Duodenal mucosa (tissue), 2 donors: Measurements from ENCODE around the gene NUTM1.
"Not testable (repeated sequence)": the region's sequence is repeated elsewhere in the genome, so short reads cannot be mapped to it uniquely, and the experiment has no call there.

Experiments used
- H3K27ac ChIP-seq: one replicate; pipeline ENCODE4 v1.7.0; 2013; ENCODE audit warnings: low read depth, low read length
- H3K27me3 ChIP-seq, 2 donors: one replicate each; pipeline ENCODE4 v1.7.0; 2013; ENCODE audit warnings: low read length in 2 of 2, control low read depth in 1 of 2; ENCODE audit not compliant: insufficient read depth in 2 of 2, control insufficient read depth in 1 of 2
- H3K36me3 ChIP-seq, 2 donors: one replicate each; pipeline ENCODE4 v1.7.0; 2013; ENCODE audit warnings: low read length in 2 of 2, control low read depth in 1 of 2; ENCODE audit not compliant: insufficient read depth in 2 of 2, control insufficient read depth in 1 of 2
- H3K4me1 ChIP-seq, 2 donors: one replicate each; pipeline ENCODE4 v1.7.0; 2013; ENCODE audit warnings: low read length in 2 of 2, control low read depth in 1 of 2; ENCODE audit not compliant: insufficient read depth in 2 of 2, control insufficient read depth in 1 of 2
- H3K4me3 ChIP-seq, 2 donors: one replicate each; pipeline ENCODE4 v1.7.0; 2013; ENCODE audit warnings: low read length in 2 of 2, low read depth in 1 of 2
- H3K9ac ChIP-seq, 2 donors: one replicate each; pipeline ENCODE4 v1.7.0; 2013; ENCODE audit warnings: low read length in 2 of 2, low read depth in 1 of 2
- H3K9me3 ChIP-seq, 2 donors: one replicate each; pipeline ENCODE4 v1.7.0; 2013; ENCODE audit warnings: low read length in 2 of 2, control low read depth in 1 of 2; ENCODE audit not compliant: control insufficient read depth in 1 of 2

NUTM1 gene

DNA sequence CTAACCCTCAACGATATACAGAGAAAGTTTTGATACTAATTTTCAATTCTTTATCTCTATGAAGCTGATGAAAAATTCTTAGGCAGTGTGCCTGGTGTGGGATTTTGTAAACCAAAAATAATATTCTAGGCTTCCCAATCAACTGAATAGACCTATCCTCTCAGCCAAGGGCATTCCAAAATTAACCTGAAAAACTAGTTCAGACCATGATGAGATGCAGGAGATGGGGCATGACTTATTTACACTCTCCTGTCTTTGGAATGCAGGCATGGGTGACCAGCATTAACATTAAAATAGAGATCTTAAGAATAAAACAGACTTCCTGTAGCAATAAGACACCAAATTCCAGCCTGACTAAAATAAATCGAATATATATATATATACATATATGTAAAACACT, 31.7 kb downstream of the NUTM1 start:
- Histone ChIP-seq H3K27me3 (no peaks in the 10 kb centered on the region), H3K9ac (no peak overlapping the region), H3K36me3 (no peaks in the 10 kb centered on the region), H3K4me3 (no peak overlapping the region), H3K4me1 (no peaks in the 10 kb centered on the region), H3K27ac (no peak overlapping the region), H3K9me3 (no peaks in the 10 kb centered on the region)

DNA sequence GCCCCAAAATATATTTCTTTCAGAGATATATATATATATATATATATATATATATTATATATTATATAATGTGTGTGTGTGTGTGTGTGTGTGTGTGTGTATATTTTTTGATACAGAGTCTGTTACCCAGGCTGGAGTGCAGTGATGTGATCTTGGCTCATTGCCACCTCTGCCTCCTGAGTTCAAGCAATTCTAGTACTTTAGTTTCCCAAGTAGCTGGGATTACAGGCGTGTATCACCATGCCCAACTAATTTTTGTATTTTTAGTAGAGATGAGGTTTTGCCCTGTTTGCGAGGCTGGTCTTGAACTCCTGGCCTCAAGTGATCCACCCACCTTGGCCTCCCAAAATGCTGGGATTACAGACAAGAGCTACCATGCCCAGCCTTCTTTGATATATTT, 32.4 kb downstream of the NUTM1 start:
- not testable (repeated sequence) for H3K27ac ChIP-seq, H3K9me3 ChIP-seq, H3K4me1 ChIP-seq, H3K36me3 ChIP-seq, H3K9ac ChIP-seq, H3K4me3 ChIP-seq, H3K27me3 ChIP-seq

DNA sequence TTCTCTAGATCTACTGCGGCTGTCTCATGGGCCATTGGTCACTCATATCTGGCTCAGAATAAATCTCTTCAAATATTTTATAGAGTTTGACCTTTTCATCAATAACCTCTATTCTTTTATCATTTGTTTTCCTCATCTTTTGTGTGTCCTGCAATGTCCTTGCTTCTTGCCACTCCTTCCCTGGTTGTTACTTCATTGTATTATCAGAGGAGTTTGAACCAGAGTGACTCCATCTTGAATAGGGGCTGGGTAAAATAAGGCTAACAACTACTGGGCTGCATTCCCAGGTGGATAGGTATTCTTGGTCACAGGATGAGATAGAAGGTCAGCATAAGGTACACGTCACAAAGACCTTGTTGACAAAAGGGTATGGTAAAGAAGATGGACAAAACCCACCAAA, 33.7 kb downstream of the NUTM1 start:
- Histone ChIP-seq H3K4me3 (no peak overlapping the region), H3K9ac (no peak overlapping the region), H3K27me3 (no peaks in the 10 kb centered on the region), H3K9me3 (no peaks in the 10 kb centered on the region), H3K27ac (no peak overlapping the region), H3K36me3 (no peaks in the 10 kb centered on the region), H3K4me1 (no peaks in the 10 kb centered on the region)

DNA sequence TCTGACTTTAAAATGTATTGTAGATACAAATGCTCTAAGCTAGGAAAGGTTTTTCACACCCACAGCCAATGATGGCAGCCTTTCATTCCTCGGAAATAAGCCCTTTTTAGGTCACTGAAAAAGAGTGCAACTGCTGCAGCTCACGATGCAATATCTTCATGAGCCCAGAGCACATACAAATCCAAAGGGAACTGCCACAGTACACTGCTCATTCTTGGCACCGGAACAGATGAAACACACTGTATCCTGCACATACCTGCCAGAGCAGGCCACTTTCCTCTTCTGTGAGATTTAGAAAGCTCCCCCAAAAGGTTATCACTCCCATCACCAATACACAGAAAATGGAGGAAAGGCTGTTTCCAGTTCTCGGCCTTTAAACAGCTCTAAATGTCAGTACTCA, 37.4 kb downstream of the NUTM1 start:
- not testable (repeated sequence) for H3K4me3 ChIP-seq, H3K27ac ChIP-seq, H3K4me1 ChIP-seq, H3K9me3 ChIP-seq, H3K9ac ChIP-seq, H3K36me3 ChIP-seq, H3K27me3 ChIP-seq

DNA sequence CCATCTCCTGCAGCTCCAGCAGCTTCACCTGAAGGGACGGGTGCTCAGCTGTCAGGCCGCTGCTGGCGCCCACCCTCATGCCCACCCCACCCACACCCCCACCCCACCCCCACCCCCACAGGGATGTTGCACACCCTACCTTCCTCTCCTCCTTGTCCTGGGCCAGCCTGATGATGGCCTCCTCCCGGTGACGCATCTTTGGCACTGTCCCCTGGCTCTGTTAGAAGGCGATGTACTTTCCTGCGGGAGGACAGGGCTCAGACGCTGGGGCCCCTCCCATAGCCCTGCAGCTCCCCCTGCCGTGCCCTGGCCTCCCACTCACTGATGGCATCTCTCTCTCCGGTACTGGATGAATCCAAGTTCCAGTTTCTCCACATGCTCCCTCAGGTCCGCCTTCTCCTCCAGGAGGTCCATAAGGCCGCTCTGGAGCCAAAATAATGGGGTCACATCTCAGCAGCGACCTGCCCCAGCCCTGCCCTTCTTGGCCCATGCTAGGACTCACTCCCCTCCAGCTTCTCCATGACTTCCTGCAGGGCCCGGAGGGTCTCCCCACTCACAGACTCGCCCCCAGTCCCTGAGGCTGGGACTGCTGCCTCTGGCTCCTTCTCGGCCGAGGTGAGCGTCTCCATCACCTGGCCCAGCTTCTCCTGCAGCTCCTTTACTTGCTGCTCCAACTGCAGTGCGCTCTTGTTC, 38.9 kb downstream of the NUTM1 start:
- H3K36me3 ChIP-seq, H3K9me3 ChIP-seq, H3K4me1 ChIP-seq, H3K9ac ChIP-seq, H3K4me3 ChIP-seq, H3K27me3 ChIP-seq, H3K27ac ChIP-seq: not testable (repeated sequence)

DNA sequence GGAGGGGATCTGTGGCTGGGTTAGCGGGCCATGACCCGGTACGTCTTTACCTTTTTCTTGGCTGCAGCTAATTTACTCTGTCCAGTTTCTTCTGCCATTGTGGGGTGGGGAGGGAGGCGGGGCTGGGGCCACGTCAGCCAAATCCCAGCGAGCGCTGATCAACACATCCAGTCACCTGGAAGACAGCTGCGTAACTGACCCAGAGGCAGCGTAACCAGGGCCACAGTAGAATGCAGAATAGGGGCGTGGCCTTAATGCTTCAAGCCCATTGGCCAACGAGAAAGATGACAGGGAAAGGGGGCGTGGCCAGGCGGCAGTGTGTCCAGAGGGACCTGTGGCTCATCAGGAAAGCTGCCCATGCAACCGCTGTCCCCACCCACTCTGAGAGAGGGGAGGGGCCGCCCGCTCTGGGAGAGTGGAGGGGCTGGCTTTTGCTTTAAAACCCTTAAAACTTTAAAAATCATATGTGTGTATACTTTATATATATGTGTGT, 46.5 kb downstream of the NUTM1 start:
- not testable (repeated sequence) for H3K27ac ChIP-seq, H3K9me3 ChIP-seq, H3K4me3 ChIP-seq, H3K9ac ChIP-seq, H3K4me1 ChIP-seq, H3K27me3 ChIP-seq, H3K36me3 ChIP-seq

DNA sequence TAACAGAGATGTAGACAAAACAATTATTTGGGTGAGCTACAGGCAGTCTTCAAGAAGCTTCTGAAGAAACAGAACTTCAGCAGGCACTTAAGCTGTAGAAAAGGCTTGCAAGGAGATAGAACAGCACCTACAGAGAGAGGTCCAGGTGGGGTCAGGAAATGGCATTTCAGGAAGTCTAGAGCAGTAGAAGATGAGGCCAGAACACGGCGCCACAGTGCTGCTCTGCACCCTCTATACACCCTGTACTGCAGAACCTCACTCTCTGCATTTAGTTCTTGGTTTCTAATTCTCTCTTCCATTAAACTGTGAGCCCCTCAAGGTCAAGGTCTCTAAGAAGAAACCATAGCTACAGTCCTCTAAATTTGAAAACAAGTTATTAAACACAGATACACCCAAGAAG, 49.9 kb downstream of the NUTM1 start:
- not testable (repeated sequence) for H3K9ac ChIP-seq, H3K4me1 ChIP-seq, H3K9me3 ChIP-seq, H3K36me3 ChIP-seq, H3K4me3 ChIP-seq, H3K27ac ChIP-seq, H3K27me3 ChIP-seq

DNA sequence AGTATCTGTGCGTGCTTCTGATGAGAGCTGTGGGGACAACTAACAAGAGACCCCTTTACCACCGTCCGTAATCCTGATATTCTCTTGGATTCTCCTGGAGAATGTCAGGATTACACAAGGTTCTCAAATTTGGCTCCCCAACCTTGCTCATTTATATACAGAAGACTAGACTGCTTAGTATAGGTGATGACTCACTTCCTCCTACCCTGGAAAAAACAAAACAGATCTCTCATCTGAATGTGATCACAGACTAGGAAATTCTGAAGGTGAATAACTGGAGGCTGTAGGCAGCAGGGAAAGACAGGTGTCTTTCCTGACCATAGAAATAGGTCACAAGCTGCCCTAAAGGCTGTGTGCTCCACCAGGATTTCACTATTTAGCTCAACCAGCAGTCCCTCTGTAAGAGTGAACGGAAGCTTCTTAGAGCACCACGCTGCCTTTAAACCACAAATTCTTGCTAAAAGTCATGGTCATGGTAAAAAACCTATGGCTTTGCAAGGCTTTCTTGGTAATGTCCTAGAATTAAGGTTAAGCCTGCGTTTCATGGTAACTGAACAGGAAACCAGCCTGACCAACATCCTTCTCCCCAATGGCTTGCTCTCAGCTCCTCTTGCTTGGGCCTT, 54.6 kb downstream of the NUTM1 start:
- not testable (repeated sequence) for H3K36me3 ChIP-seq, H3K27ac ChIP-seq, H3K4me3 ChIP-seq, H3K9me3 ChIP-seq, H3K27me3 ChIP-seq, H3K4me1 ChIP-seq, H3K9ac ChIP-seq

DNA sequence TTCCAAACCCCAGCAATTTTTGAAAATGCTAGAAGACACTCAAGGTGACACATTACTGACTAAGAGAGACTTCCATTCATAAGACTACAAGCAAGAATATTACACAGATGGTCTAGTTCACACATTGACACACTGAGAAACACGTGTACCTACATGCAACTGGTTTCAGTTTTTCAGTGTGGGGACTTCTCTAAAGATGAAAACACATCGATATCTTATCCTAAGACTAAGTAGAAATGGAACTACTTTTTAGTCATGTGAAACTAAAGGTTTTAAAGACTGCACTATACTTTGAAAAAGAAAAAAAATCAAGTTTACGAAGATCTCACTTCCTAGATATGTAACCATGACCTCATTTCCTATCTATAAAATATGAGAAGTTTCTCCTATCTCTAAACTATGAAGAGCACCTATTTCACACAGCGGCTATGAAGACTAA, 60.1 kb downstream of the NUTM1 start:
- not testable (repeated sequence) for H3K9ac ChIP-seq, H3K27me3 ChIP-seq, H3K4me1 ChIP-seq, H3K27ac ChIP-seq, H3K4me3 ChIP-seq, H3K9me3 ChIP-seq, H3K36me3 ChIP-seq

DNA sequence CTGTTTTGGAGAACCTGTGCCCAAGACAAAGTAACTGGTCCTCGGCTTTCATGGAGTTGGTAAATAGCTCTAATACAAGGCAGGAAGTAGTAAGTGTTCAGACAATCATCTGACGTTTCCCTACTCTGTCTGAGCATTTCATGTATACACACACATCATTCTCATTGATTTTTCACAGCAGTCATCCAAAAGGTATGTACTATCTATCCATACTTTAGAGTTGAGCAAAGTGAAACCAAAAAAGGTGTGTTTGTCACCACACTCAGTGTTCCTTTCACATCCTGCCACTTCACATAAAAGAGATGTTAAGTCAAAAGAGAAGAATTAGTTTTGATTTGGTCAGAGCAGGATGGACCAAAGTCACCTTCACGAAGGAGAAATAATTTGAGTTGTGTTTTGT, 60.8 kb downstream of the NUTM1 start:
- H3K36me3 ChIP-seq, H3K4me3 ChIP-seq, H3K9ac ChIP-seq, H3K27ac ChIP-seq, H3K4me1 ChIP-seq, H3K9me3 ChIP-seq, H3K27me3 ChIP-seq: not testable (repeated sequence)
